Astrocyte of the spinal cord (primary cell): ENCODE data around the gene DCP2.
A peak's percentile ranks its signal among the peaks of the same experiment; 100 is the strongest.

Experiments used
- DNase-seq: peaks from one replicate; pipeline ENCODE4 v3.0.0; 2011; ENCODE audit warnings: low read depth, low spot score
- H3K4me3 ChIP-seq: 2 replicates; pipeline ENCODE4 v1.5.1; 2011; ENCODE audit warnings: low read depth, mild to moderate bottlenecking, low read length, moderate library complexity
- in situ Hi-C: cut with HindIII; loops from 2 replicates; pipeline ENCODE4 v1.10.0; 2017; ENCODE audit warnings: low sequenced_read_pairs
- TF ChIP-seq, protein P1 (sequence below): IDR thresholded peaks from 2 replicates; pipeline ENCODE4 v1.5.1; 2012; ENCODE audit warnings: low read depth, mild to moderate bottlenecking, low read length, inconsistent platforms

Gene DCP2

DNA sequence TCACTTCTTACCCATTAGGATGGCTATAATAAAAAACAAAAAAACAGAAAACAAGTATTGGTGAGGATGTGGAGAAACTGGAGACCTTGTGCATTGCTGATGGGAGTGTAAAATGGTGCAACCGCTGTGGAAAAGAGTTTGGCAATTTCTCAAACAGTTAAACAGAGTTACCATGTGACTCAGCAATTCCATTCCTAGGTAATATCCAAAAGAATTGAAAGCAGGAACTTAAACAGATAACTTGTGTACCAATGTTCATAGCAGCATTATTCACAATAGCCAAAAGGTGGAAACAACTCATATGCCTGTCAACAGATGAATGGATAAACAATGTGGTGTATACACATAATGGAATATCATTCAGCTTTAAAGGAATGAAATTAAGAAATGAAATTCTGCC is 28.9 kb downstream of the DCP2 start:
- in situ Hi-C loops: no loop called here
- TF ChIP-seq, protein P1, sequence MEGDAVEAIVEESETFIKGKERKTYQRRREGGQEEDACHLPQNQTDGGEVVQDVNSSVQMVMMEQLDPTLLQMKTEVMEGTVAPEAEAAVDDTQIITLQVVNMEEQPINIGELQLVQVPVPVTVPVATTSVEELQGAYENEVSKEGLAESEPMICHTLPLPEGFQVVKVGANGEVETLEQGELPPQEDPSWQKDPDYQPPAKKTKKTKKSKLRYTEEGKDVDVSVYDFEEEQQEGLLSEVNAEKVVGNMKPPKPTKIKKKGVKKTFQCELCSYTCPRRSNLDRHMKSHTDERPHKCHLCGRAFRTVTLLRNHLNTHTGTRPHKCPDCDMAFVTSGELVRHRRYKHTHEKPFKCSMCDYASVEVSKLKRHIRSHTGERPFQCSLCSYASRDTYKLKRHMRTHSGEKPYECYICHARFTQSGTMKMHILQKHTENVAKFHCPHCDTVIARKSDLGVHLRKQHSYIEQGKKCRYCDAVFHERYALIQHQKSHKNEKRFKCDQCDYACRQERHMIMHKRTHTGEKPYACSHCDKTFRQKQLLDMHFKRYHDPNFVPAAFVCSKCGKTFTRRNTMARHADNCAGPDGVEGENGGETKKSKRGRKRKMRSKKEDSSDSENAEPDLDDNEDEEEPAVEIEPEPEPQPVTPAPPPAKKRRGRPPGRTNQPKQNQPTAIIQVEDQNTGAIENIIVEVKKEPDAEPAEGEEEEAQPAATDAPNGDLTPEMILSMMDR: no peak
- DNase-seq: peak; percentile 32
- no peak overlapping the region for H3K4me3 ChIP-seq

DNA sequence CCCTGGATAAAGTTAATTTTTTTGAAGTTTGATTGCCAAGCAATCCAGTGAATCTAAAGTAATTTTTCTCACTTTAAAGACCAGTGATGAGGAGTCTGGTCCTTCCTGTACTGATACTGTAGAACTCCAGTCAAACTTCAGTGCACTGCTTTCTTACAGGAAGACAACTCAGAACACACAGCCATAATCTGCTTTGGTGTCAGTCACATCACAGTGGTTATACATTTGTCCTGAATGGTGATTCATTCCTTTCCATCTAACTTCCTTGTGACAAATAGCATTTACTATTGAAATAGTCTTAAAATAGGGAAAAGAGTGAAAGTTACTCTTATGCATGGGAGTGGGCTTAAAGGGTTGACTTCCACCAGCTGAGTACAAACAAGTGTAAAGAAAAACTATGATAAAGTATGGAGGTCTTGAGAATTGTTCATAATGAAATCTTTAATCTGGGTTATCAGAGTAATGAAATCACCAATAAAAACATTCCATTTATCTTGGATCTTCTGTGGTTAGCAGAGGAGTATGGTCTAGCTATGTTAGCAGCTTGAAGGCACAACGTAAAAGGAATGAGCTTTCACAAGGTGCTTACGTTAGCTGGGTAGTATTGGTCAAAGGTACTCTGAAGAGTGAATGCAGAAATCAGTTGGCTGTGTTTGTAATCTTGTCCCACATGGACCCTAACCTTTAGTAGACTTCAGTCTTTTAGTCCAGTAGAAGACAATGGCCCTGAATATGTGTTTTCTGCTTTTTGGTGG is 41.5 kb downstream of the DCP2 start:
- no peak overlapping the region for H3K4me3 ChIP-seq
- DNase-seq: peak; percentile 22
- TF ChIP-seq, protein P1: no peak
- in situ Hi-C loops: no loop called here

DNA sequence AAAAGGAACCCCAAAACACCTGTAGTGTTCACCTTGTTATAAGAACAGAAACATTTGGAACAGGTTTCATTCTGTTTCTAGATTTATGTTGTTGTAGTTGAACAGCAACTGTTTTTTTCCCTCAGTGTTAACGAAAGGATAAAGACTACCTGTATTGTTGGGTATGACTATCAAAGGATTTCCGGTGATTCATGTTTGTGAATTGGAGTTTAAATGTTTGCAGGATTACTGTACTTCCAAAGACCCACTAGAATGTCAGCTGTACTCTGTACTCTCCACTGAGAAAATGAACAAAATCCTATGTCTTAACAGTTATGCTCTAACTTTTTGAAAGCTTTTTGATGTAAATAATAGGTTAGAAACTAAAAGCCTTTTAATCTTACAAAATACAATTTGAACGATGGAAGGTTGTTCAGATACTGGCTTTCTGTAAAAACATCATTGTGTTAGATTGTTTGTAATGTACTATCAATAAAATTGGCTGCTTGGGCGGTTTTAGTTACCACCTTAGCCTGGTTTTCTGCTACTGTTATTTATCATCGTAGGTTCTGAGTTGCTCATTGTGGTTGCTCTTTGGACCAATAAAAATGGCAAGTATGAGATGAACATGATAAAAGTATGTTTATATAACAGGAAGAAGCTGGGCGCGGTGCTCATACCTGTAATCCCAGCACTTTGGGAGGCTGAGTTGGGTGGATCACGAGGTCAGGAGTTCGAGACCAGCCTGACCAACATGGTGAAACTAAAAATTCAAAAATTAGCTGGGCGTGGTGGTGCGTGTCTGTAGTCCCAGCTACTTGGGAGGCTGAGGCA is 44.1 kb downstream of the DCP2 start:
- in situ Hi-C loops: no loop called here
- H3K4me3 ChIP-seq: no peak overlapping the region
- peak; percentile 80 for DNase-seq
- TF ChIP-seq, protein P1: no peak

DNA sequence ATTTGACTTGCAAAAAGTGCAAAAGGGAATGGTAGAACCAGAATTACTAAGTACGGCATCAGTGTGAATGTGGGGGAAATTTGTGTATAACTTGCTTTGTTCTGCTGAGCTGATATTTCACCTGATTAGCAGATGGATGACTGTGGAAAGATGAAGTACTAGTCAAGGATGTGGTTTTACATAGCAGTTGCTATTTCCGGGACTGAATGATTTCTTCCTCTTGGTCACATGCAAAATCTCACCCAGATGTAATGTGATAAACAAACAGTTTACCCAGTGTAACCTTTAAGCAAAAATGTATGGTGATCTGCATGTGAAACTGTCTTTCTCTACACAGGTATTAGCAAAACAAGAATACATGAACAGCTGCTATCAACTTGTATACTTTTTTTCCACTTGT is 46.1 kb downstream of the DCP2 start:
- DNase-seq: no peak
- in situ Hi-C loops: no loop called here
- TF ChIP-seq, protein P1: no peak
- no peak overlapping the region for H3K4me3 ChIP-seq

DNA sequence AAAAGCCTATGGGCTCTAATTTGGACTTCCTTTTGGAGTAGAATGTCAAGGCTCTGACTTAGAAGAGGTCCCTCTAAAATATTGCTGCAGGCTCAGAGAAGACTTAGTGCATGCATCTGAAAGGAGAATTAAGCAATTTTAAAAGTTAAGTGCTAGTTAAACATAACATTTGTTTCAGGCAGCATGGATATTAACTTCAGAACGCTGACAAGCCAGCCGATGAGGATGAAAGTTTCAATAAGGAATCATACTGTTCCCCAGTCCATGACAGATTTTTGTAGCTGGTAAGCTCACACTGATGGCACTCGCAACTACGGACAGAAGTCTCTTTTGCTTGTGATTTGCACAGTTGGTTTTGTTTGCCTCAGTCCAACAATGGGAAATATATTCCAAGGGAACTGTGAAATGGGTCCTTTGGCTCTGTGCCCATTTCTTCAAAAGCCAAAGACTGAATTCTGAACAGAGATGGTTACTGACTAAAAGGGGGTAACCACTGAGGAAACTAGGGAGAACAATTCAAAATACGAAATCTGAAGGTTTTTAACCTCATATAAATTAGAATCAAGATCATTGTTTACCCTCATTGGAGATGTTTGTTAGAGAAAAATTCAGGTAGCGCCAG is 47.6 kb downstream of the DCP2 start:
- in situ Hi-C loops: no loop called here
- DNase-seq: no peak
- TF ChIP-seq, protein P1: no peak
- no peak overlapping the region for H3K4me3 ChIP-seq

DNA sequence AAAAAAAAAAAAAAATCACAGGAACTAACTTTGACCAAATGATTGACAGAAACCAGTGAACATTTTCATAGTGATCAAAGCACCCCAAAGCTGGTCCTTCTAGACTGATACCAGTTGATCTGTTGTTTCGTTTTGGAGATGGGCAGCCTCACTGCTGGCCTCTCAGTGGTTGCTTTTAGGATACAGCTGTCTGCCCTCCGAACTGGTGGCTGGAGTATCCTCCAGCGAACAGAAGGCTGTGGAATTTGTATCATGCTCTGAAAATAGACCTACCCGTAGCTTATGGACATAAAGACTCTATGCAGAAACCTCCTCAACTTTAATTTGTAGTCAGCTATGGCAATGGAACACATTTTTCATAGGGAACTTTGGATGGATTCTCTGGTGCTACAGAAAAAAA is 49.0 kb downstream of the DCP2 start:
- no peak for DNase-seq
- in situ Hi-C loops: no loop called here
- TF ChIP-seq, protein P1: no peak
- no peak overlapping the region for H3K4me3 ChIP-seq
